Measurements from ENCODE around the gene KANSL1. TPM values are rescaled to one million over a fixed set of nuclear protein-coding genes. Genes with fewer than 3 reads are reported as not detected.

KANSL1 gene
- total RNA-seq, 2 donors from 2014 or later = 68.2 to 190 TPM

GRCh38 chr17:45980855-45981254, 212.4 kb downstream of the KANSL1 start:
- no peaks in the 10 kb centered on the region for H3K36me3 ChIP-seq (replicated peaks in 1 of 2; ENCODE audit: insufficient read depth in 1 of 2, low read depth in 2 of 2)
- ATAC-seq (no peak), DNase-seq (no peak)
- H3K4me3 ChIP-seq = no peak overlapping the region
- no peaks in the 10 kb centered on the region for H3K27me3 ChIP-seq
- intact Hi-C loops (cut with DNase I) = no loop called here
- WGBS, 2 donors = 75 to 88% methylated on average over 6 of the region's 6 CpGs
- no peak for TF ChIP-seq CTCF (IDR thresholded peaks at IDR 0.05)
- TF ChIP-seq POLR2A (IDR thresholded peaks at IDR 0.05) = no peak
- no peak overlapping the region for H3K27ac ChIP-seq
- H3K4me1 ChIP-seq = no peaks in the 10 kb centered on the region
- no peaks in the 10 kb centered on the region for H3K9me3 ChIP-seq

Small RNA genes lying within 50 kb of the gene (small RNA-seq; reads per million reads assigned to genes)
- gene RF00019 = not detected

Other genes starting within 250 kb of the KANSL1 start
- not detected for gene STH, start 194.2 kb downstream of the KANSL1 start, total RNA-seq
- gene LRRC37A, start 101.7 kb upstream of the KANSL1 start, total RNA-seq = under 1 TPM; 0.78 to 0.99 TPM
- gene ARL17B, start 168.3 kb upstream of the KANSL1 start, total RNA-seq = 10 to 100 TPM in 1 of 2 donors, 1 to 10 TPM in 1; 5.7 to 16.2 TPM